Pancreas (tissue), 10 donors: Measurements from ENCODE around the gene ZMIZ1. TPM values are rescaled to one million over a fixed set of nuclear protein-coding genes. Genes with fewer than 3 reads are reported as not detected.
A peak's percentile ranks its signal among the peaks of the same experiment; 100 is the strongest.

Experiments used
- ATAC-seq, 4 donors: fragments of 200-7000 bp; cut with Tn5 transposase; one replicate each; pipeline versions ENCODE4 v1.8.0 to v1.9.1; 2020; ENCODE audit warnings: mild to moderate bottlenecking in 4 of 4, moderate library complexity in 4 of 4
- DNase-seq, 6 donors: peaks; one replicate each; pipeline ENCODE4 v3.0.0-alpha.2; 2020
- FAIRE-seq: peaks from 2 replicates; lab custom pipeline; 2012; peaks lifted over from hg19 to GRCh38; lab: Jason Lieb, UNC
- H3K27ac ChIP-seq, 4 donors: fragments of 200-600 bp; sonication (generic); 1 replicate in 3 of 4; 2 replicates in 1 of 4; pipeline versions ENCODE4 v1.5.0 to v1.8.0; 2020
- H3K27me3 ChIP-seq, 4 donors: fragments of 200-600 bp; one replicate each; pipeline ENCODE4 v1.8.0; 2021
- H3K36me3 ChIP-seq, 3 donors: fragments of 200-600 bp; sonication (generic) in 1 of 3; one replicate each; pipeline versions ENCODE4 v1.5.0 to v1.8.0; 2020 to 2021
- H3K4me1 ChIP-seq, 3 donors: fragments of 200-600 bp; one replicate each; pipeline ENCODE4 v1.8.0; 2021
- H3K4me3 ChIP-seq, 4 donors: fragments of 200-600 bp; sonication (generic) in 2 of 4; one replicate each; pipeline versions ENCODE4 v1.5.0 to v1.8.0; 2020 to 2021
- H3K9me3 ChIP-seq, 4 donors: fragments of 200-600 bp; one replicate each; pipeline ENCODE4 v1.8.0; 2021
- CTCF ChIP-seq, 4 donors: fragments of 200-600 bp; sonication (generic) in 3 of 4; IDR thresholded peaks; one replicate each; pipeline versions ENCODE4 v1.5.0 to v1.8.0; 2021; ENCODE audit warnings: antibody characterized with exemption in 4 of 4
- WGBS, 2 donors: extraction: QIAGEN DNeasy Blood & Tissue Kit; methylation state at CpG; one replicate each; pipeline ENCODE4 v1.1.7; 2013; 5-methylcytosine and 5-hydroxymethylcytosine counted together
- intact Hi-C, 3 donors: fragments of 100-400 bp; cut with DNase I; formaldehyde crosslinking; loops; one replicate each; pipeline versions ENCODE4 v1.11.1 to v1.14.2; 2022
- polyA plus RNA-seq, 2 donors: library from polyadenylated mRNA; stranded (reverse); fragments of 200-250 nt; gene quantifications; one replicate each; pipeline ENCODE4 v1.2.3, GENCODE V29; 2013
- total RNA-seq, 6 donors: library from RNA; stranded (reverse); fragmentation: NEBNext Ultra II Directional in 4 of 6; extraction: Animal tissue kit (Norgen Biotek cat#: 25700) in 4 of 6; gene quantifications; one replicate each; pipeline versions ENCODE4 v1.2.1 to v1.2.4, GENCODE V29; 2021 to 2023
- donor health status: healthy with polysubstance abuse.
- donor health status: DM: no; HTN: no; CAD: no; lungs with moderate emphysema.
- donor health status: DM: no; HTN: no; CAD: no.
- donor health status: control.
- donor health status: control.
- donor health status: Bipolar disorder and iron deficiency.
- donor health status: DM: yes; HTN: yes; CAD: no.
- donor health status: DM: no; HTN: no; CAD: no.
- donor health status: DM: no; HTN: no; CAD: no.
- donor health status: DM: yes; HTN: yes; CAD: no.

The ZMIZ1 gene
- total and polyA plus RNA-seq, 8 donors = 14.5 to 45.0 (median 21.9) TPM

- Histone ChIP-seq H3K27me3 (no peaks in the 10 kb centered on the region), H3K4me1 (peaks cover 15 to 22% (median 16%) of the 10 kb centered on the region in 3 donors), H3K4me3 (no peak overlapping the region), H3K9me3 (no peaks in the 10 kb centered on the region), H3K36me3 (no peaks in the 10 kb centered on the region), H3K27ac (no peak overlapping the region)
- FAIRE-seq = no peak
- no peak for ATAC-seq
- no peak for TF ChIP-seq CTCF (IDR thresholded peaks at IDR 0.05)
- intact Hi-C loops = no loop called here
- 84 to 91% methylated on average over 2 of the region's 2 CpGs for WGBS, 2 donors
- DNase-seq = peak in 3 of 6 donors; percentile 18 to 61 (median 53)
Measured at GRCh38 chr10:79065091-79065551, 3.6 kb upstream of the ZMIZ1 start.

GRCh38 chr10:79065853-79066252 lies 2.9 kb upstream of the ZMIZ1 start:
- no peak for TF ChIP-seq CTCF (IDR thresholded peaks at IDR 0.05)
- H3K4me1 ChIP-seq = peaks cover 7 to 15% (median 9%) of the 10 kb centered on the region in 3 donors
- H3K9me3 ChIP-seq = no peaks in the 10 kb centered on the region
- 45 to 98% methylated on average over 2 of the region's 2 CpGs for WGBS, 2 donors
- no peak for ATAC-seq
- DNase-seq = peak in 3 of 6 donors; percentile 10 to 37 (median 24)
- FAIRE-seq = no peak
- intact Hi-C loops = no loop called here
- peak overlapping the region in 1 of 4 donors; percentile 80 for H3K27ac ChIP-seq
- H3K27me3 ChIP-seq = no peaks in the 10 kb centered on the region
- no peak overlapping the region for H3K4me3 ChIP-seq
- no peaks in the 10 kb centered on the region for H3K36me3 ChIP-seq

GRCh38 chr10:79066411-79067240 lies 2.1 kb upstream of the ZMIZ1 start:
- intact Hi-C loops = no loop called here
- FAIRE-seq (no peak), DNase-seq (peak in 3 of 6 donors; percentile 26 to 44 (median 27)), ATAC-seq (peak in 1 of 4 donors; percentile 1)
- Histone ChIP-seq H3K27ac (peak overlapping the region; percentile 51 to 84 (median 67)), H3K27me3 (no peaks in the 10 kb centered on the region), H3K36me3 (no peaks in the 10 kb centered on the region), H3K9me3 (no peaks in the 10 kb centered on the region), H3K4me1 (peaks cover 0 to 10% (median 9%) of the 10 kb centered on the region in 3 donors), H3K4me3 (peak overlapping the region; percentile 29 to 87 (median 52))
- 4% methylated on average over 34 to 37 of the region's 37 CpGs for WGBS, 2 donors
- no peak for TF ChIP-seq CTCF (IDR thresholded peaks at IDR 0.05)

GRCh38 chr10:79067241-79068202 lies 1.2 kb upstream of the ZMIZ1 start:
- Histone ChIP-seq H3K9me3 (no peaks in the 10 kb centered on the region), H3K4me1 (peaks cover 7 to 19% (median 14%) of the 10 kb centered on the region in 3 donors), H3K27me3 (no peaks in the 10 kb centered on the region), H3K27ac (peak overlapping the region; percentile 51 to 94 (median 74)), H3K4me3 (peak overlapping the region; percentile 29 to 87 (median 52)), H3K36me3 (no peaks in the 10 kb centered on the region)
- WGBS, 2 donors = 1% methylated on average over 67 to 81 of the region's 81 CpGs
- intact Hi-C loops = no loop called here
- peak; percentile 21 to 47 (median 36) for ATAC-seq
- TF ChIP-seq CTCF (IDR thresholded peaks at IDR 0.05) = no peak
- DNase-seq = peak; percentile 87 to 95 (median 90)
- no peak for FAIRE-seq
